NCI-H510A (cell line): ENCODE data around the gene ZBTB3.
A peak's percentile ranks its signal among the peaks of the same experiment; 100 is the strongest.
"Not testable (repeated sequence)": the region's sequence is repeated elsewhere in the genome, so short reads cannot be mapped to it uniquely, and the experiment has no call there.

Experiments
- DNase-seq: peaks from one replicate; lab custom pipeline; 2025; lab: John Stamatoyannopoulos, UW

Gene ZBTB3

GRCh38 chr11:62716206-62716605, 37.8 kb downstream of the ZBTB3 start:
- no peak for DNase-seq

GRCh38 chr11:62715150-62716130, 38.5 kb downstream of the ZBTB3 start:
- DNase-seq, result no peak

- DNase-seq, result no peak
Measured at GRCh38 chr11:62713343-62713742, 40.6 kb downstream of the ZBTB3 start.

DNA sequence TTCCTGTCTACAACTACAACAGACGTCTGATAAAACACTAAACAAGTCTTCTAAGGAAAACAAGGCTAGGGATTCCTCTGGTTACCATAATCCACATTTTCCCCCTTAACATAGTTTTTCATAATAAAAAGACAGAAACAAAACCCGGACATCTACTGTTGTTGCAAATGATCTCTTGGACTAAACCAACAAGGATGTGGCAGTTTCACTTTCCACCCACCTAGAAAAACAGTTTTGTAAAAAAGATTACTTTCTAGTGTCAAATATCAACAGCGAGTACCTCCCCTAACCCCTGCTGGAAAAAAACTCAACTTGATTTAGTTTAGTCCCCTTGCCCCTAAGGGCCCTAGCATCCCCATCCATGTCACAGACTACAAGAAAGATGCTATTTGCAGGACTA, 41.1 kb downstream of the ZBTB3 start:
- DNase-seq, result no peak

DNA sequence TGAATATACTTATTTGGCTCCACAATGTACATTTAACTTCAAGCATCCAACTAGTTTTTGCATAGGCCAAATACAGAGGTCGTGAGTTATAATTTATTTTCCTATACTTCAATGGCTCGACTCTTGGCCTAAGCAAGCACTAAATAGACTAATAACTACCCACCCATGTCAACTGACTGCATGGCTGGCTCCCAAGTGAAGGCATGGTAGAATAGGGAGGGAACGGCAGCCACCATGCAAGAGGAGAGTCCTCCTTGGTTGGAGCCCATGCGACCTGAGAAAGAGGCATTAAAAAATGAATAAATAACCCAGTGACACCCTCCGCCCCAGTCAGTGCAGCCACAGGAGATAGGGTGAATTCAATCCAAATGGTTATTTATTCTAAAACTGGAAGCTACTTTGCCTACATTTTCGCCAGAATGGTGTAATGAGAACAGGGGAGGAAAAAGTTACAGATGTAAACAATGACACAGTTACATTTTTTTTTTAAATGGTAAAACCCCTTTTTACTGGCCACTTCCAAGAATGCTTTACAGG, 41.6 kb downstream of the ZBTB3 start:
- no peak for DNase-seq

- DNase-seq, result no peak
Measured at GRCh38 chr11:62710001-62710345, 44.0 kb downstream of the ZBTB3 start.

DNA sequence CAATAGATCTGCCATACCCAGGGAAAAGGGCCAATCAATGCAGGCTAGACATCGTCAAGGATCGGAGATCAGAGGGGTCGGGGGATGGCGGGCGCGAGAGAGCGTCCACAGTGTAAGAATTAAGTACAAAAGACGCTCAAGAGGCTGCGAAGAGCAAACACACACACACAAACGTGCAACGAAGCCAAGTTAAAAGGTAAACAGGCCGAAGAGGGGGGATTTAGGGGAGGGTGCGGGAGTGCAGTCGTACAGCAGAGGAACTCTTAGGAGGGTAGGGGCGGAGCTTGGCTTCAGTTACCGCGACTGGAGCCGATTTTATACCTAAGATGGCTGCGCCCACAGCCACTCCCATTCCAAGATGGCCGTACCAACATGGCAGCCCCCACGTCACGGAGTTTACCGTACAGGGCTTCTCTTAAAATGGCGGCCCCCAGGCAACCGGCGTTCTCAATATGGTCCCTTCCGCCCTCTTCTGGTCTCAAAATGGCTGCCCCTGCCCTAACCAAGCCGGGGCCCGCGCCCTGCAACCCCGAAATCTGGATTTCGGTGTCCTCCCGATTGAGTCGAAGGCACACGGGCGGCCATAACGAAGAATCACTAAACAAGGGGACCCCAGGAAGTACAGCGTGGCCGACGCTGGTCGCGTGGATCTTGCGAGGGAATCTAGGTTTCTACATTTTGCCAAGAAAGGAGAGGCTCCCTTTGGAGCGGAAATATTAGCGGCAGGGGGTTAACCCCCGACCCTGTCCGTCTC, 44.5 kb downstream of the ZBTB3 start:
- DNase-seq, result peak; percentile 97

DNA sequence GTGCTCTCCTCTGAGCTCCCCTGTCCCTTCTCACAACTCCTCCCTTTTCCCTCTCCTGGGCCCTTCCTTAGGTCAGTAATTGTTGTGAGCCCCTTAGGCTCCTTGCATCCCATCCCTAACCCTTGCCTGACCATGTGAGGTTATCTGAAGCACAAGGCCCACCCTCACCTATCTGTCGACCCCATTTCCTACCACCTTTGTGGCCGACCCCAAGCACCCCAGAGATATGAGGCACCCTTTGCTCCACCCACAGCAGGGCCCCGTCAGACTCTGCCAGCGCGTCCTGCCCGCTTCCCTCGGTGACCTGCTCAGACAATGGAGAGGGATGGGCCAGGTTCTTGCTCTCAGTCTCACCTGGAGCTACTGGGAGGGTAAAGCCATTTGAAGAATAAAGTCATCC, 45.2 kb downstream of the ZBTB3 start:
- DNase-seq, result no peak

DNA sequence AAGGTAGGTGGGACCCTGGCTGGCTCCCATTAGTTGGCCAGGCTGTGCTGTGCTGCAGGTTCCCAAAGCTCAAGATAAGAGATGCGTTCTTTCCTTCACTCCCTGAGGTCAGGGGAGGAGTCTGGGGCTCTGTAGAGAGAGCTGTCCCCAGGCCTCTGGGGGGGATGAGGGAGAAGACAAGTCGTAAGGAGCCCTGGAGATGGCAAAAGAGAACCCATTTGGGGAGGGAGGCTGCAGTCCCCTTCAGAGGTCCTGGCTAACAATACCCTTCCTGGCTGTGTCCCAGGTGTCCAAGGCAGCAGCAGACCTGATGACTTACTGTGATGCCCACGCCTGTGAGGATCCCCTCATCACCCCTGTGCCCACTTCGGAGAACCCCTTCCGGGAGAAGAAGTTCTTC, 45.6 kb downstream of the ZBTB3 start:
- DNase-seq, result no peak

- DNase-seq, result no peak
Measured at GRCh38 chr11:62707277-62707861, 46.6 kb downstream of the ZBTB3 start, which contains the start of the genes BSCL2 and GNG3. BSCL2 (minus strand) TSS chr11:62707424; CDS start chr11:62707195, 229 bp downstream. GNG3 (plus strand) TSS chr11:62707676; CDS start chr11:62708296, 620 bp downstream.

DNA sequence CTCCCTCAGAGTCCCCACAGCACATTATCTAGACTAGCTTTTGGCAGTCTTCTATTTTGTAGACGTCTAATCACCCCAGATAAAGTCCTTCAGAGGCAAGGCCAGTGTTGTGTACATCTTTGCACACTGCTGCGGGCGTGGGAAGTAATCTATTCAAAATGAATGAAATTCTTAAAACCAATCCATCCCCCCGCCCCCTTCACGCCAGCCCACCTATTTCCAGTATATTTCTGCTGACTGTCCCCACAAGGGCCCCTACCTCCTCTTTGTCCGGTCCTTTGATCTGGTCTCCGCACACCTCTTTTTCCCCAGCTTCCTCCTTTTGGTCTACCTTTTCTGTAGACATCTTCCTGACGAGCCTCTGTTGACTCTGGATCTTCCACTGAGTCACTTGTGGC, 47.1 kb downstream of the ZBTB3 start:
- DNase-seq, result no peak

GRCh38 chr11:62705880-62706849, 47.8 kb downstream of the ZBTB3 start:
- DNase-seq, result peak; percentile 85

- peak; percentile 18 for DNase-seq
Measured at GRCh38 chr11:62705413-62705812, 48.5 kb downstream of the ZBTB3 start.

- not testable (repeated sequence) for DNase-seq
Measured at GRCh38 chr11:62703921-62704320, 50.0 kb downstream of the ZBTB3 start.

GRCh38 chr11:62702246-62702645, 51.7 kb downstream of the ZBTB3 start:
- no peak for DNase-seq
